C4-2B (cell line): ENCODE measurements around the gene VAV3.
"Not testable (repeated sequence)": the region's sequence is repeated elsewhere in the genome, so short reads cannot be mapped to it uniquely, and the experiment has no call there.

Experiments used
- H3K27ac ChIP-seq: fragments of 450-650 bp; 2 replicates; pipeline ENCODE4 v1.5.1; 2017
- CTCF ChIP-seq: fragments of 450-650 bp; conservative IDR thresholded peaks from 2 replicates; pipeline ENCODE4 v1.5.1; 2017; ENCODE audit warnings: mild to moderate bottlenecking
- ZFX ChIP-seq: fragments of 450-650 bp; IDR thresholded peaks from 2 replicates; pipeline ENCODE4 v1.6.1; 2017

VAV3 gene

GRCh38 chr1:107965110-107965991, at the start of gene VAV3:
VAV3 (minus strand) TSS chr1:107965180; CDS start chr1:107964869, 311 bp downstream.
- TF ChIP-seq CTCF = no peak
- TF ChIP-seq ZFX = no peak
- H3K27ac ChIP-seq = no peak within 1 kb of the TSS

GRCh38 chr1:108012553-108012952, 47.6 kb upstream of the VAV3 start:
- TF ChIP-seq ZFX (no peak), CTCF (no peak)
- H3K27ac ChIP-seq = no peak overlapping the region

- TF ChIP-seq CTCF = no peak
- TF ChIP-seq ZFX = no peak
- H3K27ac ChIP-seq = no peak overlapping the region
Observed at GRCh38 chr1:108011295-108011694, 46.3 kb upstream of the VAV3 start.

GRCh38 chr1:108010581-108010980, 45.6 kb upstream of the VAV3 start:
- no peak overlapping the region for H3K27ac ChIP-seq
- TF ChIP-seq CTCF (no peak), ZFX (no peak)

GRCh38 chr1:108009603-108010195, 44.7 kb upstream of the VAV3 start:
- H3K27ac ChIP-seq = no peak overlapping the region
- no peak for TF ChIP-seq ZFX
- no peak for TF ChIP-seq CTCF

- TF ChIP-seq CTCF (no peak), ZFX (no peak)
- no peak overlapping the region for H3K27ac ChIP-seq
Observed at GRCh38 chr1:108007531-108007930, 42.6 kb upstream of the VAV3 start.

- H3K27ac ChIP-seq = no peak overlapping the region
- no peak for TF ChIP-seq CTCF
- no peak for TF ChIP-seq ZFX
Observed at GRCh38 chr1:108007070-108007469, 42.1 kb upstream of the VAV3 start.

- H3K27ac ChIP-seq = not testable (repeated sequence)
Observed at GRCh38 chr1:108004919-108005318, 39.9 kb upstream of the VAV3 start.
